Right lobe of liver (tissue), 6 donors: Measurements from ENCODE around the gene SLC23A3. TPM values are rescaled to one million over a fixed set of nuclear protein-coding genes. Genes with fewer than 3 reads are reported as not detected.
"Not testable (repeated sequence)": the region's sequence is repeated elsewhere in the genome, so short reads cannot be mapped to it uniquely, and the experiment has no call there.

ENCODE experiments used
- ATAC-seq, 4 donors: fragments of 200-7000 bp; cut with Tn5 transposase; one replicate each; pipeline ENCODE4 v1.9.1; 2020; ENCODE audit warnings: mild to moderate bottlenecking in 4 of 4, moderate library complexity in 4 of 4
- DNase-seq, 3 donors: peaks; one replicate each; pipeline ENCODE4 v3.0.0-alpha.2; 2020
- H3K27ac ChIP-seq, 3 donors: fragments of 200-600 bp; one replicate each; pipeline ENCODE4 v1.8.0; 2022
- H3K27me3 ChIP-seq, 2 donors: fragments of 200-600 bp; one replicate each; pipeline ENCODE4 v1.8.0; 2022
- H3K36me3 ChIP-seq, 4 donors: fragments of 200-600 bp; sonication (generic) in 1 of 4; one replicate each; pipeline versions ENCODE4 v1.5.1 to v1.8.0; 2017 to 2022; ENCODE audit warnings: control low read depth in 1 of 4
- H3K4me1 ChIP-seq, 4 donors: fragments of 200-600 bp; sonication (generic) in 1 of 4; one replicate each; pipeline versions ENCODE4 v1.5.1 to v1.8.0; 2017 to 2022; ENCODE audit warnings: control low read depth in 1 of 4
- H3K4me3 ChIP-seq, 3 donors: fragments of 200-600 bp; one replicate each; pipeline ENCODE4 v1.8.0; 2022
- H3K9me3 ChIP-seq, 4 donors: fragments of 200-600 bp; sonication (generic) in 1 of 4; one replicate each; pipeline versions ENCODE4 v1.5.1 to v1.8.0; 2017 to 2022; ENCODE audit warnings: control low read depth in 1 of 4
- POLR2A ChIP-seq: fragments of 450-650 bp; IDR thresholded peaks from one replicate; pipeline ENCODE4 v1.6.1; 2017; ENCODE audit warnings: antibody characterized with exemption, mild to moderate bottlenecking
- WGBS: methylation state at CpG from one replicate; pipeline ENCODE4 v1.1.6; 2018; ENCODE audit warnings: low coverage, low lambda C conversion rate; ENCODE audit not compliant: insufficient coverage; ENCODE audit errors: missing lambda C conversion rate; 5-methylcytosine and 5-hydroxymethylcytosine counted together
- intact Hi-C, 2 donors: fragments of 100-400 bp; cut with DNase I; formaldehyde crosslinking; loops; one replicate each; pipeline versions ENCODE4 v1.11.2 to v1.14.1; 2022
- total RNA-seq, 6 experiments: library from RNA; depleted of rRNA in 2 of 6; stranded (reverse); fragments of >200 nt in 2 of 6; fragmentation: NEBNext Ultra II Directional in 3 of 6; extraction: Animal tissue kit (Norgen Biotek cat#: 25700) in 3 of 6; gene quantifications; one replicate each; pipeline versions ENCODE4 v1.1.0 to v1.2.4, GENCODE V29; 2016 to 2023
- TF ChIP-seq, protein P1 (sequence below), 4 donors: fragments of 200-600 bp in 3 of 4; fragments of 450-650 bp in 1 of 4; IDR thresholded peaks; one replicate each; pipeline versions ENCODE4 v1.5.1 to v1.8.0; 2016 to 2022; ENCODE audit warnings: antibody characterized with exemption in 4 of 4, mild to moderate bottlenecking in 2 of 4
- donor health status: DM: no; HTN: yes; CAD: no.
- donor health status: DM: no; HTN: no; CAD: no.
- donor health status: DM: no; HTN: no; CAD: no.
- donor health status: DM: no; HTN: yes; CAD: no.
- donor health status: DM: no; HTN: yes; CAD: no.

SLC23A3 gene
- total RNA-seq, 6 experiments from 2014 or later, result 0.62 to 4.9 (median 2.1) TPM

DNA sequence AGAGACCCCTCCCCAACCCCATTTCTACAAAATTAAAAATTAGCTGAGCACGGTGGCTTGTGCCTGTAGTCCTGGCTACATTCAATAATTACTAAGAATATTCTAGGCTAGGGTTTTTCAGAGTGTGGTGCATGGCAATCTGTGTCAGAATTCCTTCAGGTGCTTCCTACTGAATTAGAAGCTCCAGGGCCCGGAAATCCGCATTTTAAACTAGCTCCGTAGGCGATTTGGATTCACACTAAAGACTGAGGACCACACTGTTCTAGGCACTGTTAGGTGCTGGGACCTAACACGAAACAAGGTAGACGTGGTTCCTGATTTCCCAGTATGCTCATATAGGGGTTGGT is 36.1 kb upstream of the SLC23A3 start:
- intact Hi-C loops, result loop anchor here in 1 of 2 donors (5.0 kb wide), 1 partner anchor 34 kb away; the partner anchor contains the start of gene SLC23A3
- Histone ChIP-seq H3K36me3 (peaks cover 0 to 24% (median 5%) of the 10 kb centered on the region in 4 donors), H3K27ac (peak overlapping the region; percentile 80 to 95 (median 93)), H3K4me3 (peak overlapping the region; percentile 60 to 84 (median 82)), H3K4me1 (peaks cover 0 to 24% (median 8%) of the 10 kb centered on the region in 4 donors), H3K27me3 (no peaks in the 10 kb centered on the region), H3K9me3 (no peaks in the 10 kb centered on the region)
- ATAC-seq (no peak), DNase-seq (peak in 1 of 3 donors; percentile 43)
- WGBS, result 7% methylated on average over 6 of the region's 7 CpGs
- TF ChIP-seq, protein P1, sequence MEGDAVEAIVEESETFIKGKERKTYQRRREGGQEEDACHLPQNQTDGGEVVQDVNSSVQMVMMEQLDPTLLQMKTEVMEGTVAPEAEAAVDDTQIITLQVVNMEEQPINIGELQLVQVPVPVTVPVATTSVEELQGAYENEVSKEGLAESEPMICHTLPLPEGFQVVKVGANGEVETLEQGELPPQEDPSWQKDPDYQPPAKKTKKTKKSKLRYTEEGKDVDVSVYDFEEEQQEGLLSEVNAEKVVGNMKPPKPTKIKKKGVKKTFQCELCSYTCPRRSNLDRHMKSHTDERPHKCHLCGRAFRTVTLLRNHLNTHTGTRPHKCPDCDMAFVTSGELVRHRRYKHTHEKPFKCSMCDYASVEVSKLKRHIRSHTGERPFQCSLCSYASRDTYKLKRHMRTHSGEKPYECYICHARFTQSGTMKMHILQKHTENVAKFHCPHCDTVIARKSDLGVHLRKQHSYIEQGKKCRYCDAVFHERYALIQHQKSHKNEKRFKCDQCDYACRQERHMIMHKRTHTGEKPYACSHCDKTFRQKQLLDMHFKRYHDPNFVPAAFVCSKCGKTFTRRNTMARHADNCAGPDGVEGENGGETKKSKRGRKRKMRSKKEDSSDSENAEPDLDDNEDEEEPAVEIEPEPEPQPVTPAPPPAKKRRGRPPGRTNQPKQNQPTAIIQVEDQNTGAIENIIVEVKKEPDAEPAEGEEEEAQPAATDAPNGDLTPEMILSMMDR (IDR thresholded peaks at IDR 0.05), result no peak
- no peak for TF ChIP-seq POLR2A

DNA sequence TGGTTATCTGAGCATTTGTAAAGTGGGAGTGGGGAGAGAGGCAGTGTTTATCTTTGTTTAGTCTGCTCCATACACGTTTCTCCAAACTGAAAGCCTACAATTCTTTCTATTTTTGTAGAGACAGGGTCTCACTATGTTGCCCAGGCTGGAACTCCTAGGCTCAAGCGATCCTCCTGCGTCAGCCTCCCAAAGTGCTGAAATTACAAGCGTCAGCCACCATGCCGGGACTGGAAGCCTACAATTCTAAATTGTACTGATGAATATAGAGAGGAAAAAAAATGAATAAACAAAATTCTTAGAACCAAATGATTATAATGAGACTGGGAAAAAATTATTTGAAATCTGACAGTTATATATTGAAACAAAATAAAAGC is 35.3 kb upstream of the SLC23A3 start:
- intact Hi-C loops, result loop anchor here in 1 of 2 donors (5.0 kb wide), 1 partner anchor 33 kb away; the partner anchor contains the start of gene SLC23A3
- DNase-seq (no peak), ATAC-seq (no peak)
- Histone ChIP-seq H3K27me3 (no peaks in the 10 kb centered on the region), H3K4me1 (peaks cover 0 to 24% (median 8%) of the 10 kb centered on the region in 4 donors), H3K9me3 (no peaks in the 10 kb centered on the region), H3K4me3 (no peak overlapping the region), H3K36me3 (peaks cover 0 to 16% (median 5%) of the 10 kb centered on the region in 4 donors), H3K27ac (no peak overlapping the region)
- WGBS, result 89% methylated on average over 5 of the region's 5 CpGs
- no peak for TF ChIP-seq POLR2A
- TF ChIP-seq, protein P1 (IDR thresholded peaks at IDR 0.05), result no peak

DNA sequence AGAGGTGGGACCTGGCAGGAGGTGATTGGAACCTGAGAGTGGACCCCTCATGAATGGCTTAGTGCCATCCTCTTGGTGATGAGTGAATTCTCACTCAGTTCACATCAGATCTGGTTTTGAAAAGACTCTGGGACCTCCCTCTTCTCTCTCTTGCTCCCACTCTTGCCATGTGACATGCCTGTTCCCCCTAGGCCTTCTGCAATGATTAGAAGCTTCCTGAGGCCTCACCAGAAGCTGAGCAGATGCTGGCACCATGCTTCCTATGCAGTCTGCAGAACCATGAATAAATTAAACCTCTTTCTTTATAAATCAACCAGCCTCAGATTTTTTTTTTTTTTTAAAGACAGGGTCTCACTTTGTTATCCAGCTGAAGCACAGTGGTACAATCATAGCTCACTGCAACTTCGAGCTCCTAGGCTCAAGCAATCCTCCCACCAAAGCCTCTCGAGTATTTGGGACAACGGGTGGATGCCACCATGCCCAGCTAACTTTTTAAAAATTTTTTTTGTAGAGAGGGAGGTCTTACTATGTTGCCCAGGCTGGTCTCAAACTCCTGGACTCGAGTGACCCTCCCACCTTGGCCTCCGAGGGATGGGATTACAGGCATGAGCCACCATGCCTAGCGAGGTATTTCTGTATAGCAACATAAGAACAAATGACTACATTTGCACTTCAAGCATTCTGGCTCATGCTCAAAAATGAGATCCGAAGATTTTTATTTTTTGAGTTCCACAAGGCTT is 34.8 kb upstream of the SLC23A3 start:
- peaks cover 0 to 10% (median 5%) of the 10 kb centered on the region in 4 donors for H3K36me3 ChIP-seq
- no peak overlapping the region for H3K4me3 ChIP-seq
- no peak for TF ChIP-seq POLR2A
- TF ChIP-seq, protein P1 (IDR thresholded peaks at IDR 0.05), result no peak
- DNase-seq, result peak in 1 of 3 donors; percentile 34
- peaks cover 0 to 24% (median 8%) of the 10 kb centered on the region in 4 donors for H3K4me1 ChIP-seq
- 93% methylated on average over 7 of the region's 7 CpGs for WGBS
- intact Hi-C loops, result loop anchor here in 1 of 2 donors (5.0 kb wide), 1 partner anchor 32 kb away; the partner anchor contains the start of gene SLC23A3
- H3K9me3 ChIP-seq, result no peaks in the 10 kb centered on the region
- no peaks in the 10 kb centered on the region for H3K27me3 ChIP-seq
- no peak for ATAC-seq
- no peak overlapping the region for H3K27ac ChIP-seq

DNA sequence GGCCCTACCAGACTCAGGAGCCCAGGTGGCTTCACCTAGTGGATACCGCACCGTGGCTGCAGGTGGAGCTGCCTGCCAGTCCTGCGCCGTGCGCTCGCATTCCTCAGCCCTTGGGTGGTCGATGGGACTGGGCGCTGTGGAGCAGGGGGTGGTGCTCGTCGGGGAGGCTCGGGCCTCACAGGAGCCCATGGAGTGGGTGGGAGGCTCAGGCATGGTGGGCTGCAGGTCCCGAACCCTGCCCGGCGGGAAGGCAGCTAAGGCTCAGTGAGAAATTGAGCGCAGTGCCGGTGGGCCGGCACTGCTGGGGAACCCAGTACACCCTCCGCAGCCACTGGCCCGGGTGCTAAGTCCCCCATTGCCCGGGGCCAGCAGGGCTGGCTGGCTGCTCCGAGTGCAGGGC is 31.5 kb upstream of the SLC23A3 start:
- 100% methylated on average over 1 of the region's 21 CpGs for WGBS
- ATAC-seq, H3K4me1 ChIP-seq, intact Hi-C loops, H3K9me3 ChIP-seq, H3K4me3 ChIP-seq, H3K27me3 ChIP-seq, H3K27ac ChIP-seq, DNase-seq, H3K36me3 ChIP-seq: not testable (repeated sequence)

DNA sequence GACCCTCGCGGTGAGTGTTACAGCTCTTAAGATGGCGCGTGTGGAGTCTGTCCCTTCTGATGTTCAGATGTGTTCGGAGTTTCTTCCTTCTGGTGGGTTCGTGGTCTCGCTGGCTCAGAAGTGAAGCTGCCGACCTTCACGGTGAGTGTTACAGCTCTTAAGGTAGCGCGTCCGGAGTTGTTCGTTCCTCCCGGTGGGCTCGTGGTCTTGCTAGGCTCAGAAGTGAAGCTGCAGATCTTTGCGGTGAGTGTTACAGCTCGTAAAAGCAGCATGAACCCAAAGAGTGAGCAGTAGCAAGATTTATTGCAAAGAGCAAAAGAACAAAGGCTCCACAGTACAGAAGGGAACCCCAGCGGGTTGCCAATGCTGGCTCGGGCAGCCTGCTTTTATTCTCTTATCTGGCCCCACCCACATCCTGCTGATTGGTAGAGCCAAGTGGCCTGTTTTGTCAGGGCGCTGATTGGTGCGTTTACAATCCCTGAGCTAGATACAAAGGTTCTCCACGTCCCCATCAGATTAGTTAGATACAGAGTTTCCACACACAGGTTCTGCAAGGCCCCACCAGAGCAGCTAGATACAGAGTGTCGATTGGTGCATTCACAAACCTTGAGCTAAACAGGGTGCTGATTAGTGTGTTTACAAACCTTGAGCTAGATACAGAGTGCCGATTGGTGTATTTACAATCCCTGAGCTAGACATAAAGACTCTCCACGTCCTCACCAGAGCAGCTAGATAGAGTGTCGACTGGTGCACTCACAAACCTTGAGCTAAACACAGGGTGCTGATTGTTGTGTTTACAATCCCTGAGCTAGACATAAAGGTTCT is 30.9 kb upstream of the SLC23A3 start:
- H3K36me3 ChIP-seq, intact Hi-C loops, H3K27ac ChIP-seq, H3K9me3 ChIP-seq, H3K4me3 ChIP-seq, H3K4me1 ChIP-seq, DNase-seq, H3K27me3 ChIP-seq, ATAC-seq: not testable (repeated sequence)
- 59% methylated on average over 8 of the region's 26 CpGs for WGBS
